ENCODE measurements around the gene SP7. TPM values are rescaled to one million over a fixed set of nuclear protein-coding genes. Genes with fewer than 3 reads are reported as not detected.
"Not testable (repeated sequence)": the region's sequence is repeated elsewhere in the genome, so short reads cannot be mapped to it uniquely, and the experiment has no call there.

The SP7 gene
- total RNA-seq, 1 donor from 2014 or later, result 0.11 TPM

DNA sequence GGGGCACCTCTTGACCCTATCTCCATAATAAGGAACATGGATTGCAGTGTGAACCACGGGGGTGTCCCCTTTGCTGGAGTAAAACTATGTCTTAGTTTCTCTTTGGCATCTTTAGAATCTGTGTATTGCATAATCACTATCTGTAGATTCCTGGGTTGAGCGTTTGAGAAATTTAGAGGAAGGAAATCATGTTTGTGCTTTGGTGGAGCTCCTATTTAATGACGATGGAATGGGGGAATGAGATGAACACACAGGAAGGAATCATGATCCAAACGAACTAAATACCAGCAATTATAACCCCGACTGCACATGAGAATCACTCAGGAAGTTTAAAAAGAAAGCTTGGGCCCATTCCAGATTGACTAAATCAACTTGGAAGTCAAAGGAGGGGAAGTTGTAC, 38.0 kb downstream of the SP7 start:
- Mint-ChIP-seq H3K9me3 (no peaks in the 10 kb centered on the region), H3K27me3 (ENCODE audit: low read depth) (no peaks in the 10 kb centered on the region), H3K4me3 (ENCODE audit: low read depth) (peak overlapping the region; percentile 15), H3K27ac (peak overlapping the region; percentile 86), H3K4me1 (ENCODE audit: low read depth) (peaks cover 56% of the 10 kb centered on the region), H3K36me3 (ENCODE audit: low read depth) (peaks cover 89% of the 10 kb centered on the region)
- intact Hi-C loops (cut with micrococcal nuclease), result loop anchor here (5.0 kb wide), 2 partner anchors 46 to 84 kb away; partner anchors contain the start of gene SP1
- DNase-seq (ENCODE audit: low spot score), result no peak

DNA sequence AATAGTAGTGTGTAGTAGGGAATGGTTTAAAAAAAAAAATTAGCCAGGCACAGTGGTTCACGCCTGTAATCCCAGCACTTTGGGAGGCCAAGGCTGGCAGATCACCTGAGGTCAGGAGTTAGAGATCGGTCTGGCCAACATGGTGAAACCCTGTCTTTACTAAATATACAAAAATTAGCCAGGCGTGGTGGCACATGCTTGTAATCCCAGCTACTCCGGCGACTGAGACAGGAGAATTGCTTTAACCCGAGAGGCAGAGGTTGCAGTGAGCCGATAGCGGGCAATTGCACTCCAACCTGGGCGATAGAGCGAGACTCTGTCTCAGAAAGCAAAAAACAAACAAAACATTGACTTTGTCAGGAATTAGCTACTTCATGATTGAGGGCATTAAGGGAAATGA, 39.0 kb downstream of the SP7 start:
- H3K27me3 Mint-ChIP-seq (ENCODE audit: low read depth); H3K4me3 Mint-ChIP-seq (ENCODE audit: low read depth); DNase-seq (ENCODE audit: low spot score); H3K9me3 Mint-ChIP-seq: not testable (repeated sequence)
- Mint-ChIP-seq H3K36me3 (ENCODE audit: low read depth) (peaks cover 89% of the 10 kb centered on the region), H3K27ac (peak overlapping the region; percentile 40), H3K4me1 (ENCODE audit: low read depth) (peaks cover 49% of the 10 kb centered on the region)
- intact Hi-C loops (cut with micrococcal nuclease), result loop anchor here (5.0 kb wide), 2 partner anchors 45 to 85 kb away; partner anchors contain the start of gene SP1

- no peak for DNase-seq (ENCODE audit: low spot score)
- no peaks in the 10 kb centered on the region for H3K27me3 Mint-ChIP-seq (ENCODE audit: low read depth)
- intact Hi-C loops (cut with micrococcal nuclease), result loop anchor here (1.0 to 5.0 kb wide), 5 partner anchors 25 to 86 kb away; partner anchors contain the start of genes AAAS, ESPL1 and SP1
- H3K9me3 Mint-ChIP-seq, result no peaks in the 10 kb centered on the region
- peaks cover 41% of the 10 kb centered on the region for H3K4me1 Mint-ChIP-seq (ENCODE audit: low read depth)
- peak overlapping the region; percentile 98 for H3K4me3 Mint-ChIP-seq (ENCODE audit: low read depth)
- H3K36me3 Mint-ChIP-seq (ENCODE audit: low read depth), result peaks cover 90% of the 10 kb centered on the region
- H3K27ac Mint-ChIP-seq, result peak overlapping the region; percentile 92
Measured at GRCh38 chr12:53295891-53296219, 40.3 kb downstream of the SP7 start.

DNA sequence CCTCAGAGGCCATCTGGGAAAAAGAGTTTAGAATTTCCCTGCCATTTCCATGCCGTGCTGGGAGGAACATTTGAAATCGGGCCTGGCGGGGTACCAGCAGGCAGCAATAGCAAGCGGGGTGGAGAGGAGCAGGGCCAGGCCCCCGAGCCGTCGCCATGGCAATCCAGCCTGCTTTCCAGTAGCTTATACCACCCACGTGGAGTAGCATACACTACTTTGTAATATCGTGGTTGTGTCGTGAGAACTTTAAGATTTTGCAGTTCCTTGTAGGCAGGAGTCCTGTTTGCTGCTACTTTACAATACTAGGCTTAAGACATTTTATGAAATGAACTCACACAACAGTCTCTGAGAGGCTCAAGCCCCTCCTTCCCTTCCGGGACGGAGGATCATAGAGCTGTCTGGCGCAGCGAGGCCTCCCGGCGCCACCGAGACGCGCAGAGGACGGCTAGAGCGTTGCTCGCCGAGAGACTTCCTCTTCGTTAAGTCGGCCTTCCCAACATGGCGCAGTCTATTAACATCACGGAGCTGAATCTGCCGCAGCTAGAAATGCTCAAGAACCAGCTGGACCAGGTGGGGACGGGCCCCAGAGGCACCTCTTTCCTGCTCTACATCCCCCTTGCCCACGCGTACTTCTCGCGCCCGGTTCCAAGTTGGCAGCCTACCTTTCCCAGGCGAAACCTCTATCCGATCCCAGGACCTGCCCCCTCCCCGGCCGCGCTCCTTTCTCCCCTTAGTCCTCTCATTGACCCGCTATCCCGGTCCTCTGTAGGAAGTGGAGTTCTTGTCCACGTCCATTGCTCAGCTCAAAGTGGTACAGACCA, 40.9 kb downstream of the SP7 start, which contains the start of gene PFDN5:
Gene PFDN5 (plus strand): TSS at position 473 of the 821 bp plus-strand sequence. CDS start 26 bp downstream, at position 499.
- peaks cover 89% of the 10 kb centered on the region for H3K36me3 Mint-ChIP-seq (ENCODE audit: low read depth)
- intact Hi-C loops (cut with micrococcal nuclease), result loop anchor here (1.0 to 5.0 kb wide), 5 partner anchors 26 to 87 kb away; partner anchors contain the start of genes AAAS, ESPL1 and SP1
- peak within 1 kb of the TSS; percentile 92 for H3K27ac Mint-ChIP-seq
- peaks cover 40% of the 10 kb centered on the region for H3K4me1 Mint-ChIP-seq (ENCODE audit: low read depth)
- no peaks in the 10 kb centered on the region for H3K27me3 Mint-ChIP-seq (ENCODE audit: low read depth)
- peak; percentile 86 for DNase-seq (ENCODE audit: low spot score)
- H3K4me3 Mint-ChIP-seq (ENCODE audit: low read depth), result peak within 1 kb of the TSS; percentile 98
- H3K9me3 Mint-ChIP-seq, result no peaks in the 10 kb centered on the region

DNA sequence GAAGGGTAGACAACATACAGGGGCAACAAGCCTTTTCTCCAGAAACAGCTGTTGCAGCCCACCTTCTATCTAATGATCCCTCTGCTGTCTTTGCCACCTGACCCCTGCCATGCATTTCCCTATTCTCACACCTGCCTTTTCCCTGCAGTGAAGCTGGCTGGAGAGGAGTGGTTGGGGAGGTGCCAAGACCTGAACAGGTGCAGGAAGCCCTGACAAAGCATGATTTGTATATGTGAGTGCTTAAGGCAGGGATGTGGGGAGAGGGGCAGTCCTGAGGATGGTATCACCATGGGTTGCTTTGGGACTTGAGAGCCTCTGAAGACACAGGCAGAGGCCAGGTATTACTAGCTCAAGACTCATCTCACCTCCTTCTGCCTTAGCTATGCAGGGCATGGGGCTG, 43.7 kb downstream of the SP7 start:
- no peaks in the 10 kb centered on the region for H3K9me3 Mint-ChIP-seq
- DNase-seq (ENCODE audit: low spot score), result no peak
- H3K4me1 Mint-ChIP-seq (ENCODE audit: low read depth), result peaks cover 30% of the 10 kb centered on the region
- intact Hi-C loops (cut with micrococcal nuclease), result no loop called here
- no peaks in the 10 kb centered on the region for H3K27me3 Mint-ChIP-seq (ENCODE audit: low read depth)
- no peak overlapping the region for H3K4me3 Mint-ChIP-seq (ENCODE audit: low read depth)
- H3K27ac Mint-ChIP-seq, result no peak overlapping the region
- peaks cover 88% of the 10 kb centered on the region for H3K36me3 Mint-ChIP-seq (ENCODE audit: low read depth)

DNA sequence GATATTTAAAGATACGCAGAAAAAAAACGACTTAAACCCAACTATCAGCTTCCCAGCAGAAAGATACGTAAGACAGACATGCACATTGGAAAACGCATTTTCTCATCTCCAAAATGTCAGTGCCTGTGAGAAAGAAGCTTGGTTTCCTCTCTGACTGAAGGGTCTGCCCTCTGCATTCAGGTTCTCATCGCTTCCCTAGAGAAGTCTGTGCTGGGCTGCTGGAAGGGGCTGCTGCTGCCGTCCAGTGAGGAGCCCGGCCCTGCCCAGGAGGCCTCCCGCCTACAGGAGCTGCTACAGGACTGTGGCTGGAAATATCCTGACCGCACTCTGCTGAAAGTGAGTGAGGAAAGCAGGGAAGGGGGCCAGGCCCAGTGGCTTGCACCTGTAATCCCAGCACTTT, 45.5 kb downstream of the SP7 start:
- no peak overlapping the region for H3K4me3 Mint-ChIP-seq (ENCODE audit: low read depth)
- H3K27ac Mint-ChIP-seq, result peak overlapping the region; percentile 77
- no peaks in the 10 kb centered on the region for H3K9me3 Mint-ChIP-seq
- no peaks in the 10 kb centered on the region for H3K27me3 Mint-ChIP-seq (ENCODE audit: low read depth)
- peaks cover 23% of the 10 kb centered on the region for H3K4me1 Mint-ChIP-seq (ENCODE audit: low read depth)
- peaks cover 82% of the 10 kb centered on the region for H3K36me3 Mint-ChIP-seq (ENCODE audit: low read depth)
- intact Hi-C loops (cut with micrococcal nuclease), result no loop called here
- DNase-seq (ENCODE audit: low spot score), result no peak

DNA sequence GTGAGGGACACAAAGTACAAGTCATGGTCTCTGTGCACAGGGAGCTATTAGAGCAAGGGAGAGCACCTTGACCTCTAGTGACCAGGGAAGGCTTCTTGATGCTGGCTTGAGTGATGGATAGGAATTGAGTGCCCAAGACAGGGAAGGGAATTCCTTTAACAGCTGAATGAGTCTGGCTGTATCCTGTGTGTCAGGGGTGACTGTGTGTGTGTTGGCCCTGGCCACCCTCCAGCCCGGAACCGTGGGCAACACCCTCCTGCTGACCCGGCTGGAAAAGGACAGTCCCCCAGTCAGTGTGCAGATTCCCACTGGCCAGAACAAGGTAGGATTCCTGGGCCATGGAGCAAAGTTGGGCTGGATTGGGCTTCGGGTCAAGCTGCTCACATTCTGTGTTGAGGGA, 46.3 kb downstream of the SP7 start:
- peaks cover 17% of the 10 kb centered on the region for H3K4me1 Mint-ChIP-seq (ENCODE audit: low read depth)
- H3K36me3 Mint-ChIP-seq (ENCODE audit: low read depth), result peaks cover 78% of the 10 kb centered on the region
- no peak overlapping the region for H3K4me3 Mint-ChIP-seq (ENCODE audit: low read depth)
- H3K27me3 Mint-ChIP-seq (ENCODE audit: low read depth), result no peaks in the 10 kb centered on the region
- DNase-seq (ENCODE audit: low spot score), result no peak
- no peaks in the 10 kb centered on the region for H3K9me3 Mint-ChIP-seq
- H3K27ac Mint-ChIP-seq, result peak overlapping the region; percentile 77
- intact Hi-C loops (cut with micrococcal nuclease), result no loop called here

- no peak overlapping the region for H3K4me3 Mint-ChIP-seq (ENCODE audit: low read depth)
- H3K27me3 Mint-ChIP-seq (ENCODE audit: low read depth), result no peaks in the 10 kb centered on the region
Measured at GRCh38 chr12:53288322-53288721, 47.8 kb downstream of the SP7 start.

DNA sequence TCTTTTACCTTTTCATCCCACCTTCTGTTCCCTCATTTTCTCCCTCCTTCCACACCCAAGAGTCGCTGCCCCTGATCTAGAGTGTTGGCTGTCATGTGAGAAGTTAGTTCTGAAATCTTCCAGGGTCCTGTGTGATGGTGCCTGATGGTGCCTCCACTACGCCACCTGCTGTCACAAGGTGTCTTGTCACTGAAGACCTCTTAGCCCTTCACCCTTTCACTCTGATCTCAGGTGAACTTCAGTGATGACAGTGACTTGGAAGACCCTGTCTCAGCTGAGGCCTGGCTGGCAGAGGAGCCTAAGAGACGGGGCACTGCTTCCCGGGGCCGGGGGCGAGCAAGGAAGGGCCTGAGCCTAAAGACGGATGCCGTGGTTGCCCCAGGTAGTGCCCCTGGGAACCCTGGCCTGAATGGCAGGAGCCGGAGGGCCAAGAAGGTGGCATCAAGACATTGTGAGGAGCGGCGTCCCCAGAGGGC, 48.4 kb downstream of the SP7 start:
- intact Hi-C loops (cut with micrococcal nuclease), result loop anchor here (2.0 kb wide), 2 partner anchors 75 to 129 kb away; no protein-coding TSS in a partner anchor
- peak; percentile 45 for DNase-seq (ENCODE audit: low spot score)
- H3K27ac Mint-ChIP-seq, result peak overlapping the region; percentile 55
- H3K27me3 Mint-ChIP-seq (ENCODE audit: low read depth), result no peaks in the 10 kb centered on the region
- peaks cover 15% of the 10 kb centered on the region for H3K4me1 Mint-ChIP-seq (ENCODE audit: low read depth)
- H3K4me3 Mint-ChIP-seq (ENCODE audit: low read depth), result no peak overlapping the region
- H3K9me3 Mint-ChIP-seq, result no peaks in the 10 kb centered on the region
- peaks cover 81% of the 10 kb centered on the region for H3K36me3 Mint-ChIP-seq (ENCODE audit: low read depth)

More at GRCh38 chr12:53288322-53288721, 47.8 kb downstream of the SP7 start:
- no peak for DNase-seq (ENCODE audit: low spot score)
- H3K27ac Mint-ChIP-seq, result peak overlapping the region; percentile 40
- peaks cover 15% of the 10 kb centered on the region for H3K4me1 Mint-ChIP-seq (ENCODE audit: low read depth)
- H3K36me3 Mint-ChIP-seq (ENCODE audit: low read depth), result peaks cover 81% of the 10 kb centered on the region
- intact Hi-C loops (cut with micrococcal nuclease), result no loop called here
- no peaks in the 10 kb centered on the region for H3K9me3 Mint-ChIP-seq

DNA sequence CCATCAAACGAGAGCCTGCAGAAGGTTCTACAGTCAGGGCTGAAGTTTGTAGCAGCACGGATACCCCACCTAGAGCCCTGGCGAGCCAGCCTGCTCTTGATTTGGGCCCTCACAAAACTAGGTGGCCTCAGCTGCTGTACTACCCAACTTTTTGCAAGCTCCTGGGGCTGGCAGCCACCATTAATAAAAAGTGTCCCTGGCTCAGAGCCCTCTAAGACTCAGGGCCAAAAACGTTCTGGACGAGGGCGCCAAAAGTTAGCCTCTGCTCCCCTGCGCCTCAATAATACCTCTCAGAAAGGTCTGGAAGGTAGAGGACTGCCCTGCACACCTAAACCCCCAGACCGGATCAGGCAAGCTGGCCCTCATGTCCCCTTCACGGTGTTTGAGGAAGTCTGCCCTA, 49.7 kb downstream of the SP7 start:
- intact Hi-C loops (cut with micrococcal nuclease), result loop anchor here (2.0 kb wide), 2 partner anchors 74 to 128 kb away; no protein-coding TSS in a partner anchor
- no peak overlapping the region for H3K27ac Mint-ChIP-seq

DNA sequence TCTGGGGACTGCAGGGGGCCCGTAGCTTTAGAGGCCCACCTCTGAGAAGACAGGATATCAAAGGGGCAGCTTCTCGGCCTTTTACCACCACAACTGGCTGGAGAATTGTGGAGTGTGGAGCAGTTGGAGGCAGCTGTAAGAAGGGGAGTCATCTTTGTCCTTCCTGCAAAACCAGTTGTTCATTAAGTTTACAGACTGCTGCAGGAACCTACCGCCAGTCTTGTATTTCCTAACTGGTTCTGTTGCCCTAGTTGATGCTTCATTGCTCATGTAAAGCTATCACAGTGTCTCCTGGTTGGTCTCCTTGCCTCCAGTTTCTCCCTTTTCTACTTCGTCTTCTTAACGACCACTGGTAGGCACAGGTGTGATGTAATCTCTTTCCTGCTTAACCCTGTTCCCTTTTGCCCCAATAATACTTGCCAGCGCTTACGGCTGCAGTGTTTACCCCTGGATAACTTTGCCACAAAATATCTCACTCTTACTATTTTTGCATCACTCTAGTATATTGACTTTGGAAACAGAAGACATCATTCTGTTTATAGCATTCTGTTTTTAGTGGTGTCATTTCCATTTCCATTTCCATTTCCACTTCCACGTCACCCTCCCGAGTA, 56.2 kb downstream of the SP7 start:
- Mint-ChIP-seq H3K27ac (no peak overlapping the region), H3K36me3 (ENCODE audit: low read depth) (peaks cover 85% of the 10 kb centered on the region), H3K27me3 (ENCODE audit: low read depth) (no peaks in the 10 kb centered on the region), H3K4me3 (ENCODE audit: low read depth) (no peak overlapping the region), H3K4me1 (ENCODE audit: low read depth) (peaks cover 3% of the 10 kb centered on the region), H3K9me3 (no peaks in the 10 kb centered on the region)
- DNase-seq (ENCODE audit: low spot score), result no peak
- intact Hi-C loops (cut with micrococcal nuclease), result no loop called here

More for the DNA sequence above, 49.7 kb downstream of the SP7 start:
- peaks cover 82% of the 10 kb centered on the region for H3K36me3 Mint-ChIP-seq (ENCODE audit: low read depth)
- peaks cover 15% of the 10 kb centered on the region for H3K4me1 Mint-ChIP-seq (ENCODE audit: low read depth)
- no peak overlapping the region for H3K4me3 Mint-ChIP-seq (ENCODE audit: low read depth)
- H3K9me3 Mint-ChIP-seq, result no peaks in the 10 kb centered on the region
- DNase-seq (ENCODE audit: low spot score), result no peak
- no peaks in the 10 kb centered on the region for H3K27me3 Mint-ChIP-seq (ENCODE audit: low read depth)

- intact Hi-C loops (cut with micrococcal nuclease), result no loop called here
- H3K4me3 Mint-ChIP-seq (ENCODE audit: low read depth), result no peak overlapping the region
- no peak overlapping the region for H3K27ac Mint-ChIP-seq
- no peaks in the 10 kb centered on the region for H3K9me3 Mint-ChIP-seq
- no peak for DNase-seq (ENCODE audit: low spot score)
- peaks cover 5% of the 10 kb centered on the region for H3K4me1 Mint-ChIP-seq (ENCODE audit: low read depth)
- peaks cover 85% of the 10 kb centered on the region for H3K36me3 Mint-ChIP-seq (ENCODE audit: low read depth)
- no peaks in the 10 kb centered on the region for H3K27me3 Mint-ChIP-seq (ENCODE audit: low read depth)
Measured at GRCh38 chr12:53279283-53279869, 56.8 kb downstream of the SP7 start.

Data from activated T-helper 2 cell treated with anti-CD3 and anti-CD28 coated beads, Interferon-gamma antibody, Interleukin-2, Interleukin-4, amounts not matched to agents 10 μg/mL and 5 μg/mL and 100 μg/mL, durations not matched to agents 14 hours and 24 hours and 36 hours (primary cell).